ENCODE measurements around the gene SUSD1.

DNA sequence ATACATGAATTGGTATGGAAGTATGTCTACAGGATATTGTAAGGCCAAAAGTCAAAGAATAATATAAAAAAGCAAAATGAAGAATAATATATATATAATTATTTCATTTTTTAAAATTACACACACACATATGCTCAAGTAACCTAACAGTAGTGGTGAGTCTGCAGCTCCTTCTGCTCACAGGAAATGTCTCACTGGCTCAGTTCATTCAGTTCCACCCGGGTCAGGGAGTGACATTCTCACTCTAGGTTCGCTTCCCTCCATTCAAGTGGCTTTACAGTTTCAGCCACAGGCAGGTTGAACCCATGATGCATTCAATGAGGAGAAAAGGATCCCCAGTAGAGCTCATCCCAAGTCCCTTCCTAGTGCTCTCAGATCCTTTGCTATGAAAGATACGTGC, 90.8 kb downstream of the SUSD1 start:
- TF ChIP-seq SRF (IDR thresholded peaks at IDR 0.05; ENCODE audit: low read depth): no peak
- no peak for TF ChIP-seq POLR2A (IDR thresholded peaks at IDR 0.05; ENCODE audit: borderline replicate concordance, extremely low read depth, insufficient read depth, insufficient read length)
- TF ChIP-seq, protein P1, sequence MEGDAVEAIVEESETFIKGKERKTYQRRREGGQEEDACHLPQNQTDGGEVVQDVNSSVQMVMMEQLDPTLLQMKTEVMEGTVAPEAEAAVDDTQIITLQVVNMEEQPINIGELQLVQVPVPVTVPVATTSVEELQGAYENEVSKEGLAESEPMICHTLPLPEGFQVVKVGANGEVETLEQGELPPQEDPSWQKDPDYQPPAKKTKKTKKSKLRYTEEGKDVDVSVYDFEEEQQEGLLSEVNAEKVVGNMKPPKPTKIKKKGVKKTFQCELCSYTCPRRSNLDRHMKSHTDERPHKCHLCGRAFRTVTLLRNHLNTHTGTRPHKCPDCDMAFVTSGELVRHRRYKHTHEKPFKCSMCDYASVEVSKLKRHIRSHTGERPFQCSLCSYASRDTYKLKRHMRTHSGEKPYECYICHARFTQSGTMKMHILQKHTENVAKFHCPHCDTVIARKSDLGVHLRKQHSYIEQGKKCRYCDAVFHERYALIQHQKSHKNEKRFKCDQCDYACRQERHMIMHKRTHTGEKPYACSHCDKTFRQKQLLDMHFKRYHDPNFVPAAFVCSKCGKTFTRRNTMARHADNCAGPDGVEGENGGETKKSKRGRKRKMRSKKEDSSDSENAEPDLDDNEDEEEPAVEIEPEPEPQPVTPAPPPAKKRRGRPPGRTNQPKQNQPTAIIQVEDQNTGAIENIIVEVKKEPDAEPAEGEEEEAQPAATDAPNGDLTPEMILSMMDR (IDR thresholded peaks at IDR 0.05 in 2 of 3, conservative IDR thresholded peaks at IDR 0.05 in 1 of 3; ENCODE audit: borderline replicate concordance in 1 of 3, insufficient read depth in 1 of 3, low read depth in 2 of 3, low read length in 2 of 3): no peak
- TF ChIP-seq ZNF274 (IDR thresholded peaks at IDR 0.05; ENCODE audit: low read depth, low read length): no peak
- no peak for TF ChIP-seq CEBPB (IDR thresholded peaks at IDR 0.05; ENCODE audit: low read depth)
- no peak for TF ChIP-seq YY1 (IDR thresholded peaks at IDR 0.05; ENCODE audit: extremely low read depth, insufficient replicate concordance, low read depth, low read length)
- no peak for TF ChIP-seq RAD21 (IDR thresholded peaks at IDR 0.05; ENCODE audit: low read depth)
- TF ChIP-seq SP1 (IDR thresholded peaks at IDR 0.05; ENCODE audit: low read depth): no peak
- no peak for TF ChIP-seq ZFX (IDR thresholded peaks at IDR 0.05)
- no peak for TF ChIP-seq POLR2AphosphoS5 (IDR thresholded peaks at IDR 0.05; ENCODE audit: low read depth, low read length)
- no peak for TF ChIP-seq EGR1 (IDR thresholded peaks at IDR 0.05; ENCODE audit: low read depth)
- TF ChIP-seq EZH2 (IDR thresholded peaks at IDR 0.05): no peak
- TF ChIP-seq, protein P2, sequence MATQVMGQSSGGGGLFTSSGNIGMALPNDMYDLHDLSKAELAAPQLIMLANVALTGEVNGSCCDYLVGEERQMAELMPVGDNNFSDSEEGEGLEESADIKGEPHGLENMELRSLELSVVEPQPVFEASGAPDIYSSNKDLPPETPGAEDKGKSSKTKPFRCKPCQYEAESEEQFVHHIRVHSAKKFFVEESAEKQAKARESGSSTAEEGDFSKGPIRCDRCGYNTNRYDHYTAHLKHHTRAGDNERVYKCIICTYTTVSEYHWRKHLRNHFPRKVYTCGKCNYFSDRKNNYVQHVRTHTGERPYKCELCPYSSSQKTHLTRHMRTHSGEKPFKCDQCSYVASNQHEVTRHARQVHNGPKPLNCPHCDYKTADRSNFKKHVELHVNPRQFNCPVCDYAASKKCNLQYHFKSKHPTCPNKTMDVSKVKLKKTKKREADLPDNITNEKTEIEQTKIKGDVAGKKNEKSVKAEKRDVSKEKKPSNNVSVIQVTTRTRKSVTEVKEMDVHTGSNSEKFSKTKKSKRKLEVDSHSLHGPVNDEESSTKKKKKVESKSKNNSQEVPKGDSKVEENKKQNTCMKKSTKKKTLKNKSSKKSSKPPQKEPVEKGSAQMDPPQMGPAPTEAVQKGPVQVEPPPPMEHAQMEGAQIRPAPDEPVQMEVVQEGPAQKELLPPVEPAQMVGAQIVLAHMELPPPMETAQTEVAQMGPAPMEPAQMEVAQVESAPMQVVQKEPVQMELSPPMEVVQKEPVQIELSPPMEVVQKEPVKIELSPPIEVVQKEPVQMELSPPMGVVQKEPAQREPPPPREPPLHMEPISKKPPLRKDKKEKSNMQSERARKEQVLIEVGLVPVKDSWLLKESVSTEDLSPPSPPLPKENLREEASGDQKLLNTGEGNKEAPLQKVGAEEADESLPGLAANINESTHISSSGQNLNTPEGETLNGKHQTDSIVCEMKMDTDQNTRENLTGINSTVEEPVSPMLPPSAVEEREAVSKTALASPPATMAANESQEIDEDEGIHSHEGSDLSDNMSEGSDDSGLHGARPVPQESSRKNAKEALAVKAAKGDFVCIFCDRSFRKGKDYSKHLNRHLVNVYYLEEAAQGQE (IDR thresholded peaks at IDR 0.05; ENCODE audit: low read depth): no peak
- TF ChIP-seq EZH2phosphoT487 (IDR thresholded peaks at IDR 0.05; ENCODE audit: borderline replicate concordance): no peak

Data from HCT116 (cell line).